ENCODE measurements around the gene CD151.

Gene CD151

GRCh38 chr11:858053-858761 is 25.5 kb downstream of the CD151 start:
- no peak for DNase-seq (ENCODE audit: low spot score)

- no peak for DNase-seq (ENCODE audit: low spot score)
Observed at GRCh38 chr11:858762-859339, 26.1 kb downstream of the CD151 start.

- no peak for DNase-seq (ENCODE audit: low spot score)
Observed at GRCh38 chr11:859394-860131, 26.8 kb downstream of the CD151 start.

- DNase-seq (ENCODE audit: low spot score) = no peak
Observed at GRCh38 chr11:860234-861104, 27.7 kb downstream of the CD151 start.

GRCh38 chr11:861105-861479 is 28.3 kb downstream of the CD151 start:
- no peak for DNase-seq (ENCODE audit: low spot score)

GRCh38 chr11:862081-862661 is 29.4 kb downstream of the CD151 start:
- DNase-seq (ENCODE audit: low spot score) = no peak

- no peak for DNase-seq (ENCODE audit: low spot score)
Observed at GRCh38 chr11:862696-863022, 29.9 kb downstream of the CD151 start.

GRCh38 chr11:863023-863909 is 30.5 kb downstream of the CD151 start:
- no peak for DNase-seq (ENCODE audit: low spot score)

- no peak for DNase-seq (ENCODE audit: low spot score)
Observed at GRCh38 chr11:863910-864827, 31.4 kb downstream of the CD151 start.

- DNase-seq (ENCODE audit: low spot score) = no peak
Observed at GRCh38 chr11:864898-865297, 32.1 kb downstream of the CD151 start.

GRCh38 chr11:865462-866430 is 33.0 kb downstream of the CD151 start:
- no peak for DNase-seq (ENCODE audit: low spot score)

- DNase-seq (ENCODE audit: low spot score) = no peak
Observed at GRCh38 chr11:866481-866880, 33.7 kb downstream of the CD151 start.

- no peak for DNase-seq (ENCODE audit: low spot score)
Observed at GRCh38 chr11:867856-868358, 35.2 kb downstream of the CD151 start.

- DNase-seq (ENCODE audit: low spot score) = no peak
Observed at GRCh38 chr11:868394-868793, 35.6 kb downstream of the CD151 start.

- no peak for DNase-seq (ENCODE audit: low spot score)
Observed at GRCh38 chr11:868802-869201, 36.0 kb downstream of the CD151 start.

- no peak for DNase-seq (ENCODE audit: low spot score)
Observed at GRCh38 chr11:869399-870126, 36.8 kb downstream of the CD151 start.

GRCh38 chr11:870127-870413 is 37.3 kb downstream of the CD151 start:
- no peak for DNase-seq (ENCODE audit: low spot score)

GRCh38 chr11:870418-870817 is 37.7 kb downstream of the CD151 start:
- no peak for DNase-seq (ENCODE audit: low spot score)
